Measurements from ENCODE around the gene ABCC11. TPM values are rescaled to one million over a fixed set of nuclear protein-coding genes. Genes with fewer than 3 reads are reported as not detected.
A peak's percentile ranks its signal among the peaks of the same experiment; 100 is the strongest.

ABCC11 gene
- total RNA-seq, 1 donor from 2014 or later, result not detected

- no peak for DNase-seq (ENCODE audit: low spot score)
- peaks cover 14% of the 10 kb centered on the region for H3K4me1 Mint-ChIP-seq
- H3K27ac Mint-ChIP-seq, result no peak overlapping the region
- H3K9me3 Mint-ChIP-seq, result peaks cover 2% of the 10 kb centered on the region
- no peaks in the 10 kb centered on the region for H3K36me3 Mint-ChIP-seq
- no peak overlapping the region for H3K4me3 Mint-ChIP-seq
- peak overlapping the region; percentile 50 for H2AFZ ChIP-seq (replicated peaks)
- H4K20me1 ChIP-seq (ENCODE audit: low read depth), result no peaks in the 10 kb centered on the region
- H3K4me1 ChIP-seq, result no peaks in the 10 kb centered on the region
- no peaks in the 10 kb centered on the region for H3K27me3 ChIP-seq
- no peaks in the 10 kb centered on the region for H3K9me3 ChIP-seq (ENCODE audit: low read depth)
- H3K4me3 ChIP-seq, result no peak overlapping the region
- no peak overlapping the region for H3K9ac ChIP-seq
- no peak for TF ChIP-seq EZH2 (IDR thresholded peaks at IDR 0.05)
- TF ChIP-seq, protein P1, sequence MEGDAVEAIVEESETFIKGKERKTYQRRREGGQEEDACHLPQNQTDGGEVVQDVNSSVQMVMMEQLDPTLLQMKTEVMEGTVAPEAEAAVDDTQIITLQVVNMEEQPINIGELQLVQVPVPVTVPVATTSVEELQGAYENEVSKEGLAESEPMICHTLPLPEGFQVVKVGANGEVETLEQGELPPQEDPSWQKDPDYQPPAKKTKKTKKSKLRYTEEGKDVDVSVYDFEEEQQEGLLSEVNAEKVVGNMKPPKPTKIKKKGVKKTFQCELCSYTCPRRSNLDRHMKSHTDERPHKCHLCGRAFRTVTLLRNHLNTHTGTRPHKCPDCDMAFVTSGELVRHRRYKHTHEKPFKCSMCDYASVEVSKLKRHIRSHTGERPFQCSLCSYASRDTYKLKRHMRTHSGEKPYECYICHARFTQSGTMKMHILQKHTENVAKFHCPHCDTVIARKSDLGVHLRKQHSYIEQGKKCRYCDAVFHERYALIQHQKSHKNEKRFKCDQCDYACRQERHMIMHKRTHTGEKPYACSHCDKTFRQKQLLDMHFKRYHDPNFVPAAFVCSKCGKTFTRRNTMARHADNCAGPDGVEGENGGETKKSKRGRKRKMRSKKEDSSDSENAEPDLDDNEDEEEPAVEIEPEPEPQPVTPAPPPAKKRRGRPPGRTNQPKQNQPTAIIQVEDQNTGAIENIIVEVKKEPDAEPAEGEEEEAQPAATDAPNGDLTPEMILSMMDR (IDR thresholded peaks at IDR 0.05), result no peak
- TF ChIP-seq EZH2phosphoT487 (IDR thresholded peaks at IDR 0.05), result no peak
- H3K36me3 ChIP-seq, result no peaks in the 10 kb centered on the region
- H3K4me2 ChIP-seq, result no peak overlapping the region
- H3K27ac ChIP-seq, result no peak overlapping the region
- H3F3A ChIP-seq (ENCODE audit: low read depth), result no peaks in the 10 kb centered on the region
- no peaks in the 10 kb centered on the region for H3K79me2 ChIP-seq (ENCODE audit: low read depth)
- peaks cover 4% of the 10 kb centered on the region for H3K27me3 Mint-ChIP-seq (ENCODE audit: insufficient read depth, low read depth)
Measured at GRCh38 chr16:48139517-48139916, 107.8 kb downstream of the ABCC11 start.

GRCh38 chr16:48138543-48138942 is 108.8 kb downstream of the ABCC11 start:
- no peak overlapping the region for H3K27ac Mint-ChIP-seq
- DNase-seq (ENCODE audit: low spot score), result no peak
- H3K36me3 ChIP-seq, result no peaks in the 10 kb centered on the region
- no peaks in the 10 kb centered on the region for H3K4me1 ChIP-seq
- no peak overlapping the region for H3K4me3 Mint-ChIP-seq
- no peak overlapping the region for H3K9ac ChIP-seq
- H3K27me3 ChIP-seq, result no peaks in the 10 kb centered on the region
- H3K4me1 Mint-ChIP-seq, result peaks cover 14% of the 10 kb centered on the region
- peaks cover under 1% of the 10 kb centered on the region for H3K9me3 Mint-ChIP-seq
- H3K27ac ChIP-seq, result no peak overlapping the region
- no peak for TF ChIP-seq EZH2phosphoT487 (IDR thresholded peaks at IDR 0.05)
- no peak for TF ChIP-seq EZH2 (IDR thresholded peaks at IDR 0.05)
- TF ChIP-seq, protein P1 (IDR thresholded peaks at IDR 0.05), result no peak
- H4K20me1 ChIP-seq (ENCODE audit: low read depth), result no peaks in the 10 kb centered on the region
- H3K79me2 ChIP-seq (ENCODE audit: low read depth), result no peaks in the 10 kb centered on the region
- no peaks in the 10 kb centered on the region for H3K9me3 ChIP-seq (ENCODE audit: low read depth)
- no peak overlapping the region for H3K4me2 ChIP-seq
- H3K27me3 Mint-ChIP-seq (ENCODE audit: insufficient read depth, low read depth), result peaks cover 4% of the 10 kb centered on the region
- no peaks in the 10 kb centered on the region for H3K36me3 Mint-ChIP-seq
- no peaks in the 10 kb centered on the region for H3F3A ChIP-seq (ENCODE audit: low read depth)
- H2AFZ ChIP-seq (replicated peaks), result no peak overlapping the region
- H3K4me3 ChIP-seq, result no peak overlapping the region

DNA sequence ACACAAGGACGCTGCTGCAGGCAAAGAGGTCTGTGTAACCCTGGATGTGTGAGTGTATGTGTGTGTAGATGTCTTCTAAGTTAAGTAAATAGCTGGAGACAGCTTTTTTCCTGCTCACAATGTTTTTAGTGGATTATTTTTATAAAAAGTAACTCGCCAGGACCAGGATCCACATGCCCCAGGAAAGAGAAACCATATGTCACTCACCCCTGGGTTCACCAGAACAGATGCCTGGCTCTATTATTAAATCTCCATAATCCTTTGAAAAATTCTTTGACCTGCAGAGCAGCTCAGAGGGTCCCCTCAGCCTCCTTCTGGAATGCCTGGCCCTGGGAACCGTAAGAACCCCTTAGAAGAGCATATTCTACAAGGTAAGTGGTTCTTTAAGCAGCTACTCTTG is 109.5 kb downstream of the ABCC11 start:
- Mint-ChIP-seq H3K4me3 (no peak overlapping the region), H3K9me3 (no peaks in the 10 kb centered on the region), H3K4me1 (peaks cover 15% of the 10 kb centered on the region), H3K27me3 (ENCODE audit: insufficient read depth, low read depth) (peaks cover 6% of the 10 kb centered on the region), H3K27ac (no peak overlapping the region), H3K36me3 (no peaks in the 10 kb centered on the region)
- no peaks in the 10 kb centered on the region for H3K4me1 ChIP-seq
- no peaks in the 10 kb centered on the region for H3K9me3 ChIP-seq (ENCODE audit: low read depth)
- no peaks in the 10 kb centered on the region for H3K36me3 ChIP-seq
- TF ChIP-seq, protein P1 (IDR thresholded peaks at IDR 0.05), result no peak
- no peak for TF ChIP-seq EZH2phosphoT487 (IDR thresholded peaks at IDR 0.05)
- no peak for TF ChIP-seq EZH2 (IDR thresholded peaks at IDR 0.05)
- H3K27ac ChIP-seq, result no peak overlapping the region
- no peaks in the 10 kb centered on the region for H3F3A ChIP-seq (ENCODE audit: low read depth)
- no peaks in the 10 kb centered on the region for H3K79me2 ChIP-seq (ENCODE audit: low read depth)
- H3K4me3 ChIP-seq, result no peak overlapping the region
- DNase-seq (ENCODE audit: low spot score), result no peak
- H4K20me1 ChIP-seq (ENCODE audit: low read depth), result no peaks in the 10 kb centered on the region
- H3K27me3 ChIP-seq, result no peaks in the 10 kb centered on the region
- no peak overlapping the region for H2AFZ ChIP-seq (replicated peaks)
- H3K4me2 ChIP-seq, result no peak overlapping the region
- H3K9ac ChIP-seq, result no peak overlapping the region

Data from neural progenitor cell (in vitro differentiated cells).